Esophagus muscularis mucosa (tissue), 4 donors: ENCODE data around the gene LILRB2. TPM values are rescaled to one million over a fixed set of nuclear protein-coding genes. Genes with fewer than 3 reads are reported as not detected.
"Not testable (repeated sequence)": the region's sequence is repeated elsewhere in the genome, so short reads cannot be mapped to it uniquely, and the experiment has no call there.

ENCODE experiments used
- DNase-seq: peaks from one replicate; pipeline ENCODE4 v3.0.0-alpha.2; 2017; ENCODE audit errors: extremely low spot score
- H3K27ac ChIP-seq, 4 donors: fragments of 200-600 bp; sonication (generic); replicated peaks in 1 of 4; 1 replicate in 3 of 4; 2 replicates in 1 of 4; pipeline ENCODE4 v1.5.1; 2016 to 2019; ENCODE audit warnings: mild to moderate bottlenecking in 1 of 4
- H3K27me3 ChIP-seq, 4 donors: fragments of 200-600 bp; sonication (generic); one replicate each; pipeline versions ENCODE4 v1.5.1 to v1.6.0; 2016 to 2019
- H3K36me3 ChIP-seq, 4 donors: fragments of 200-600 bp; sonication (generic); one replicate each; pipeline ENCODE4 v1.5.1; 2016 to 2019
- H3K4me1 ChIP-seq, 4 donors: fragments of 200-600 bp; sonication (generic); one replicate each; pipeline ENCODE4 v1.5.1; 2016 to 2019
- H3K4me3 ChIP-seq, 4 donors: fragments of 200-600 bp; sonication (generic); 1 replicate in 2 of 4; 2 replicates in 2 of 4; pipeline ENCODE4 v1.5.1; 2016 to 2019; ENCODE audit warnings: mild to moderate bottlenecking in 4 of 4, moderate library complexity in 1 of 4
- H3K9me3 ChIP-seq, 4 donors: fragments of 200-600 bp; sonication (generic); 1 replicate in 3 of 4; 2 replicates in 1 of 4; pipeline ENCODE4 v1.5.1; 2016 to 2019
- CTCF ChIP-seq, 3 experiments: fragments of 200-600 bp in 2 of 3; fragments of 450-650 bp in 1 of 3; sonication (generic) in 2 of 3; IDR thresholded peaks; one replicate each; pipeline ENCODE4 v1.5.1; 2017 to 2019; ENCODE audit warnings: antibody characterized with exemption in 3 of 3, mild to moderate bottlenecking in 2 of 3, moderate library complexity in 1 of 3
- EP300 ChIP-seq: sonication (generic); formaldehyde crosslinking; IDR thresholded peaks from one replicate; pipeline ENCODE4 v1.6.1; 2017; ENCODE audit warnings: antibody characterized with exemption
- POLR2A ChIP-seq: fragments of 450-650 bp; IDR thresholded peaks from one replicate; pipeline ENCODE4 v1.6.1; 2017; ENCODE audit warnings: antibody characterized with exemption, moderate library complexity, mild to moderate bottlenecking, low read depth
- POLR2AphosphoS5 ChIP-seq, 2 donors: sonication (generic); formaldehyde crosslinking; IDR thresholded peaks; one replicate each; pipeline ENCODE4 v1.6.1; 2017; ENCODE audit warnings: antibody characterized with exemption in 2 of 2
- WGBS: methylation state at CpG from one replicate; pipeline ENCODE4 v1.1.5; 2018; 5-methylcytosine and 5-hydroxymethylcytosine counted together
- intact Hi-C: fragments of 100-400 bp; cut with DNase I; formaldehyde crosslinking; loops from one replicate; pipeline ENCODE4 v1.15.1; 2023
- total RNA-seq, 4 donors: library from RNA; depleted of rRNA; stranded (reverse); fragments of >200 nt; gene quantifications; one replicate each; pipeline versions ENCODE4 v1.1.0 to v1.2.1, GENCODE V29; 2016

The LILRB2 gene
- total RNA-seq, 4 donors from 2014 or later = 2.1 to 5.6 (median 2.6) TPM

DNA sequence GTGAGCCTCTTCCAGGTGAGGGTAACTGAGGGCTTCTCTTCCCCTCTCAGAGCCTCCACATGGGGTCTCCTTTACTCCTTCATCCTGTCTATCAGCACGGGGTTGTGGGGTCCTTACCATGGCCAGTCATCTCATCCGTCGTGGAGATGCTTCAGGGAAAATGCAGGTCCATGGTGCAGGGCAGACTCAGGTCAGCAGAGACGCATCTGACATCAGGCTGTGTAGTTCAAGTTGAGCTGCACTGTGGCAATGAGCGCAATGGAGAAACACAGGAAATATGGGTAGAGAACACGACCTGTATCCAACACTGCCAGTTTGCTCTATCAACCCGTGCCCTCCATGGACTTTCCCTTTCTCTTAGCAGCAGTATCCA lies 18.2 kb upstream of the LILRB2 start:
- no peak overlapping the region for H3K4me3 ChIP-seq
- no peaks in the 10 kb centered on the region for H3K36me3 ChIP-seq
- peaks cover 0 to 6% (median 0%) of the 10 kb centered on the region in 4 donors for H3K9me3 ChIP-seq
- no peak for TF ChIP-seq POLR2AphosphoS5 (IDR thresholded peaks at IDR 0.05)
- no peak for TF ChIP-seq POLR2A
- TF ChIP-seq CTCF (IDR thresholded peaks at IDR 0.05) = no peak
- no peak for TF ChIP-seq EP300
- H3K27ac ChIP-seq = no peak overlapping the region
- intact Hi-C loops = loop anchor here (5.0 kb wide), 1 partner anchor 278 kb away; no protein-coding TSS in a partner anchor
- 62% methylated on average over 7 of the region's 7 CpGs for WGBS
- DNase-seq = no peak
- peaks cover 0 to 36% (median 0%) of the 10 kb centered on the region in 4 donors for H3K27me3 ChIP-seq
- no peaks in the 10 kb centered on the region for H3K4me1 ChIP-seq

DNA sequence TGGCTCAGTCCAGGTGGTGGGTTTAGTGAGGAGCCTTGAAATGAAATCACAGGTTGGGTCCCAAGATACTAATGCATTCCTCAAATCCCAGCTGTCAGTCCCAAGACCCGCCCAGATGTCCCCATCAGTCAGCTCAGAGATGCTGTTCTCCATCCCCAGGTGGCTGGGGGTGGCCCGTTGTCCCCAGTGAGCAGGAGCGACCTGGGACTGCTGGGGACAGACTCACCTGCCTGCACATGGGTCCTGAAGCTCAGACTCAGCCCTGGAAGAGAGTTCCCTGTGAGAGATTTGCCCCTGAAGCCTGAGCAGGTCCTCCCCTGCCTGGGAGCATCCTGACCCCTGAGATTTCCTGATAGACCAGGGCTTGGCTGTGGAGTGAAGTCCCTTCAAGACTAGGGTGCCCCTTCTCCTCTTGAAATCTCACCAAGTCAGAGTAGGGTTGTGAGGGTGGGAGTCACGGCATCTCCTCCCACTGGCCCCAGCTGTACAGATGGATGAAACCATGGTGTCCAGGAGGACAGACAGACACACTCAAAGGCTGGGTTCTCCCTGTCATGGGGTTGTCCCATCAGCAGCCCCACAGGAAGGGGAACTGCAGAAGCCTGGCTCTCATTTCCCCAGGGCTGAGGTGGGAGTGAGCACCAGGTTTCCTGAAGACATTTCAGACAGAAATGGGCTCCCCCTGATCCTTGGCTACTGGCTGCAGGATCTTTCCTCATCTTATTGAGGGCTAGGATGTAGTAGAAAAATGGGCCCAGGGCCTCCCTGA lies 17.6 kb upstream of the LILRB2 start:
- Histone ChIP-seq H3K27me3 (peaks cover 0 to 39% (median 0%) of the 10 kb centered on the region in 4 donors), H3K4me1 (no peaks in the 10 kb centered on the region), H3K4me3 (no peak overlapping the region), H3K9me3 (peaks cover 0 to 11% (median 2%) of the 10 kb centered on the region in 4 donors), H3K36me3 (no peaks in the 10 kb centered on the region), H3K27ac (no peak overlapping the region)
- 36% methylated on average over 4 of the region's 4 CpGs for WGBS
- intact Hi-C loops = loop anchor here (5.0 kb wide), 1 partner anchor 279 kb away; no protein-coding TSS in a partner anchor
- no peak for DNase-seq
- TF ChIP-seq EP300 = no peak
- no peak for TF ChIP-seq POLR2AphosphoS5 (IDR thresholded peaks at IDR 0.05)
- TF ChIP-seq CTCF (IDR thresholded peaks at IDR 0.05) = no peak
- TF ChIP-seq POLR2A = no peak

- no peak overlapping the region for H3K4me3 ChIP-seq
- no peaks in the 10 kb centered on the region for H3K4me1 ChIP-seq
- H3K36me3 ChIP-seq = no peaks in the 10 kb centered on the region
- no peak for DNase-seq
- H3K27me3 ChIP-seq = peaks cover 0 to 43% (median 0%) of the 10 kb centered on the region in 4 donors
- TF ChIP-seq POLR2A (no peak), CTCF (IDR thresholded peaks at IDR 0.05) (no peak), EP300 (no peak), POLR2AphosphoS5 (IDR thresholded peaks at IDR 0.05) (no peak)
- intact Hi-C loops = loop anchor here (5.0 kb wide), 1 partner anchor 279 kb away; no protein-coding TSS in a partner anchor
- WGBS = 26% methylated on average over 6 of the region's 7 CpGs
- peaks cover 0 to 13% (median 2%) of the 10 kb centered on the region in 4 donors for H3K9me3 ChIP-seq
- no peak overlapping the region for H3K27ac ChIP-seq
Observed at GRCh38 chr19:54297759-54298305, 16.9 kb upstream of the LILRB2 start.

- Histone ChIP-seq H3K27ac (no peak overlapping the region), H3K4me3 (no peak overlapping the region), H3K36me3 (no peaks in the 10 kb centered on the region), H3K9me3 (peaks cover 0 to 13% (median 2%) of the 10 kb centered on the region in 4 donors), H3K4me1 (no peaks in the 10 kb centered on the region), H3K27me3 (peaks cover 0 to 51% (median 0%) of the 10 kb centered on the region in 4 donors)
- WGBS = 77% methylated on average over 6 of the region's 6 CpGs
- DNase-seq = no peak
- intact Hi-C loops = no loop called here
- no peak for TF ChIP-seq POLR2AphosphoS5 (IDR thresholded peaks at IDR 0.05)
Observed at GRCh38 chr19:54294539-54294938, 13.6 kb upstream of the LILRB2 start.

- intact Hi-C loops = not testable (repeated sequence)
Observed at GRCh38 chr19:54289160-54289559, 8.2 kb upstream of the LILRB2 start.

More at GRCh38 chr19:54289160-54289559, 8.2 kb upstream of the LILRB2 start:
- H3K9me3 ChIP-seq, DNase-seq, H3K27ac ChIP-seq, H3K36me3 ChIP-seq, H3K4me1 ChIP-seq, H3K4me3 ChIP-seq: not testable (repeated sequence)
- WGBS = 48% methylated on average over 6 of the region's 8 CpGs
- peaks cover 0 to 31% (median 0%) of the 10 kb centered on the region in 4 donors for H3K27me3 ChIP-seq
